LNCAP (cell line): ENCODE measurements around the gene ABTB1.

ENCODE experiments used
- CTCF ChIP-seq: fragments of 450-650 bp; IDR thresholded peaks from 2 replicates; pipeline ENCODE4 v1.5.1; 2017; ENCODE audit warnings: mild to moderate bottlenecking

ABTB1 gene

GRCh38 chr3:127699416-127700300, 26.9 kb downstream of the ABTB1 start:
- no peak for TF ChIP-seq CTCF

- no peak for TF ChIP-seq CTCF
These were observed 27.7 kb downstream of the ABTB1 start for GRCh38 chr3:127700406-127700805.

- no peak for TF ChIP-seq CTCF
These were observed 28.6 kb downstream of the ABTB1 start for GRCh38 chr3:127701280-127701911.

- no peak for TF ChIP-seq CTCF
These were observed 29.4 kb downstream of the ABTB1 start for GRCh38 chr3:127702151-127702578.

GRCh38 chr3:127706312-127706711, 33.6 kb downstream of the ABTB1 start:
- TF ChIP-seq CTCF = no peak

- no peak for TF ChIP-seq CTCF
These were observed 34.1 kb downstream of the ABTB1 start for GRCh38 chr3:127706785-127707351.

- no peak for TF ChIP-seq CTCF
These were observed 35.2 kb downstream of the ABTB1 start for GRCh38 chr3:127707851-127708411.
